OCI-LY3 (cell line): Measurements from ENCODE around the gene KAZN.

Experiments
- H2AFZ ChIP-seq: fragments of 200-600, 300-600 bp; shearing (Covaris generic); 2 replicates; pipeline ENCODE4 v1.6.0; 2014; ENCODE audit warnings: antibody characterized with exemption, low read depth, low read length
- H3K27ac ChIP-seq: fragments of 200-600, 300-600 bp; sonication (generic); 2 replicates; pipeline ENCODE4 v1.5.1; 2014; ENCODE audit warnings: mild to moderate bottlenecking, low read length, moderate library complexity, mixed read lengths
- H3K27me3 ChIP-seq: fragments of 200-600, 300-600 bp; sonication (generic); 2 replicates; pipeline ENCODE4 v1.6.1; 2014; ENCODE audit warnings: low read depth, low read length, mixed read lengths
- H3K36me3 ChIP-seq: fragments of 200-600, 300-600 bp; sonication (generic); replicated peaks from 2 replicates; pipeline ENCODE3; 2014; ENCODE audit warnings: low read depth, low read length, mixed read lengths
- H3K4me1 ChIP-seq: fragments of 300-600, 200-600 bp; sonication (generic); 2 replicates; pipeline ENCODE4 v1.6.1; 2014; ENCODE audit warnings: low read length, mixed read lengths
- H3K4me2 ChIP-seq: fragments of 200-600, 300-600 bp; sonication (generic); 2 replicates; pipeline ENCODE4 v1.6.1; 2014; ENCODE audit warnings: low read length, mixed read lengths
- H3K4me3 ChIP-seq: fragments of 300-600, 200-600 bp; sonication (generic); 2 replicates; pipeline ENCODE4 v1.5.1; 2014; ENCODE audit warnings: antibody characterized with exemption, mild to moderate bottlenecking, low read length, moderate library complexity
- H3K79me2 ChIP-seq: fragments of 300-600, 200-600 bp; shearing (Covaris generic); 2 replicates; pipeline ENCODE4 v1.6.1; 2014; ENCODE audit warnings: mild to moderate bottlenecking, low read length, mixed read lengths
- H3K9ac ChIP-seq: fragments of 300-600, 200-600 bp; shearing (Covaris generic); 2 replicates; pipeline ENCODE4 v1.6.0; 2014; ENCODE audit warnings: mild to moderate bottlenecking, low read length, moderate library complexity
- H3K9me3 ChIP-seq: fragments of 200-600, 300-600 bp; shearing (Covaris generic); 2 replicates; pipeline ENCODE4 v1.6.1; 2014; ENCODE audit warnings: low read length, mixed read lengths; ENCODE audit not compliant: insufficient read depth
- H4K20me1 ChIP-seq: fragments of 200-600, 300-600 bp; sonication (generic); 2 replicates; pipeline ENCODE4 v1.6.1; 2016; ENCODE audit warnings: low read length, mixed read lengths; ENCODE audit not compliant: insufficient read depth
- CTCF ChIP-seq: fragments of 200-600, 300-600 bp; sonication (generic); IDR thresholded peaks from 2 replicates; pipeline ENCODE4 v1.5.1; 2014; ENCODE audit warnings: antibody characterized with exemption, low read length, low read depth
- EZH2phosphoT487 ChIP-seq: fragments of 200-600 bp; shearing (Covaris generic); IDR thresholded peaks from 2 replicates; pipeline ENCODE4 v1.6.1; 2018; ENCODE audit warnings: antibody characterized with exemption, mixed run types, low read depth

The KAZN gene

DNA sequence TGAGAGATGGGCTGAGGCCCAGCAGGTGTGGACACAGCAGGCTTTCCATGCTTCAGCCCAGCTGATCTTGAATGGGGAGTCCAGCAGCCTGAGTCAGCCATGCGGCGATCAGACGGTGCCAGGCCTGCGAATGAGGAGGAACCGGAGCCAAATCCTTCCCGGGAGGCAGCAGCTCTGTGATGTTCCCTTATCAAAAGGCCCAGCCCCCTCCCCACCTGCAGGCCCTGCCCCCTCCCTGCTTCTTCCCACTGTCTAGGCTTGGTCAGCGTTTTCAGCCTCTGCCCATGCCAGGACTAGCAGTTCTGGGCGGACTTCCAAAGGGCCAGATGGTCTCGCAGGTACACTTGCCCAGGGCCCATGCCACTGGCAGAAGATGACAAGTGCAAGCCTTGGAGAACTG is 253.8 kb downstream of the KAZN start:
- no peak overlapping the region for H3K9ac ChIP-seq
- H4K20me1 ChIP-seq: no peaks in the 10 kb centered on the region
- H2AFZ ChIP-seq: no peak overlapping the region
- no peak for TF ChIP-seq CTCF
- TF ChIP-seq EZH2phosphoT487: no peak
- no peak overlapping the region for H3K27ac ChIP-seq
- no peaks in the 10 kb centered on the region for H3K9me3 ChIP-seq
- 0 out of 2 replicates have a peak, but pooled peaks cover 6% of the 10 kb centered on the region for H3K27me3 ChIP-seq
- no peak overlapping the region for H3K4me2 ChIP-seq
- H3K36me3 ChIP-seq: no peaks in the 10 kb centered on the region
- H3K4me3 ChIP-seq: no peak overlapping the region
- H3K4me1 ChIP-seq: no peaks in the 10 kb centered on the region
- no peaks in the 10 kb centered on the region for H3K79me2 ChIP-seq

DNA sequence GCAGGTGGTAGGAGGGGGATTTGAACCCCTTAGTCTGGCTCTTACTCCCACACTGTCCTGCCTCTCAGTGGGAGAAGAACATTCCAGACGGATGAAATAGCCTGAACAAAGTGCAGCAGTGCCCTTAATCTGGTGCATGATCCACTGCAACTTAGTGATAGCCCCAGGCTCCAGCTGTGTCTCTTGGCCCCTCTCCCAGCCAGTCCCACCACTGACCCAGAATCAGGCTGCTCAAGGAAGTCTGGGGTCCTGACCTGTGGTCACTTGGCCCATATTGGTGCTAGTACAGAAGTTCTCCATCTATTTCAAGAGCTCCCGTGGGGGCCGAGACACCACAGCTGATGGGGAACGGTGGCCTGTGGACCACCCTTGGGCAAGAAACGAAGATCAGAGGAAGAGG is 255.0 kb downstream of the KAZN start:
- no peaks in the 10 kb centered on the region for H4K20me1 ChIP-seq
- no peaks in the 10 kb centered on the region for H3K79me2 ChIP-seq
- H3K4me3 ChIP-seq: no peak overlapping the region
- TF ChIP-seq EZH2phosphoT487: no peak
- no peak for TF ChIP-seq CTCF
- H3K4me2 ChIP-seq: no peak overlapping the region
- H3K27me3 ChIP-seq: 0 out of 2 replicates have a peak, but pooled peaks cover 6% of the 10 kb centered on the region
- no peaks in the 10 kb centered on the region for H3K9me3 ChIP-seq
- no peak overlapping the region for H3K27ac ChIP-seq
- H3K36me3 ChIP-seq: no peaks in the 10 kb centered on the region
- H3K4me1 ChIP-seq: no peaks in the 10 kb centered on the region
- no peak overlapping the region for H2AFZ ChIP-seq
- no peak overlapping the region for H3K9ac ChIP-seq

DNA sequence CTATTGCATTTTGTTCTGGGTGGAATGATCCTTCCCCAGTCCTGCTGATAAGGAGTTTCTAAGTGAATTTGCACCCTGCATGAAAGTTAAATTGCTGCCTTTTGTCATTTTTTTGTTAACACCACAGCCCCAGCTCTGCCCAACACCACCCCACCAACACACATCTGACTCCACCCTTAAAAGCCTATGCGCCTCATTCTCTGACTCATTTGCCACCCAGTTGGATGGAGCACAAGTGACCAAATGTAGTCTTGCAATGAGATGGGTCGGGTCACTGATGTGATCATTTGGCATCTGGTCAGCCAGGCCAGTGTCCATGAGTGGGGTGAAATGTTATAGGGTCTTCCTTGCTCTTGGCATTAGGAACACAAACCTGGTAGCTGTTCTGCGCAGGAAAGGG is 256.8 kb downstream of the KAZN start:
- Histone ChIP-seq H2AFZ (no peak overlapping the region), H3K9ac (no peak overlapping the region), H3K9me3 (no peaks in the 10 kb centered on the region), H3K4me3 (no peak overlapping the region), H3K4me2 (no peak overlapping the region), H4K20me1 (no peaks in the 10 kb centered on the region), H3K79me2 (no peaks in the 10 kb centered on the region), H3K36me3 (no peaks in the 10 kb centered on the region), H3K27me3 (0 out of 2 replicates have a peak, but pooled peaks cover 6% of the 10 kb centered on the region), H3K27ac (no peak overlapping the region), H3K4me1 (no peaks in the 10 kb centered on the region)
- TF ChIP-seq EZH2phosphoT487 (no peak), CTCF (no peak)

DNA sequence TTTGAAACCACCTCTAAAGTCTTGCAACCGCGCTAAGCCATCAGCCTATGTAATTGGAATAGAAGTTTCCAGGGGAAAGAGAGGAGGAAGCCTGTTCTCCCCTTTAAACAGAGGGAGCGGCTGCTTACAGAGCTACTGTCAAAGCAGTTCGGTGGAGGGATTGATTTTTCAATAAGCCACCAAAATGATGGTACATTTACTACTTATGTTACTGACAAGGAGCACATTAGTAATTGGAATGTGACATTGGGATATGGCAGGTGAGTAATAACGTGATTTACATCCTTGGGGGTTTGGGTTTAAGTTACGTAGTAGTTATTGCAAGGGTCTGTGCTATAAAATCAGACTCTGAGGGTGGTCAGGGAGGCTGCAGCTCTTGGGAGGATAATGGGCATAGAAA is 257.3 kb downstream of the KAZN start:
- Histone ChIP-seq H3K4me3 (no peak overlapping the region), H3K4me1 (no peaks in the 10 kb centered on the region), H3K27me3 (0 out of 2 replicates have a peak, but pooled peaks cover 6% of the 10 kb centered on the region), H3K79me2 (no peaks in the 10 kb centered on the region), H4K20me1 (no peaks in the 10 kb centered on the region), H3K9ac (no peak overlapping the region), H3K9me3 (no peaks in the 10 kb centered on the region), H2AFZ (no peak overlapping the region), H3K4me2 (no peak overlapping the region), H3K36me3 (no peaks in the 10 kb centered on the region), H3K27ac (no peak overlapping the region)
- TF ChIP-seq CTCF (no peak), EZH2phosphoT487 (no peak)
